Body of pancreas (tissue), 4 donors: ENCODE measurements around the gene BSND.

Experiments used
- POLR2A ChIP-seq, 3 donors: fragments of 450-650 bp; IDR thresholded peaks; one replicate each; pipeline ENCODE4 v1.6.1; 2016; ENCODE audit warnings: antibody characterized with exemption in 3 of 3, mild to moderate bottlenecking in 2 of 3
- TF ChIP-seq, protein P1 (sequence below), 7 experiments: fragments of 450-650 bp in 4 of 7; fragments of 200-600 bp in 3 of 7; sonication (generic) in 3 of 7; IDR thresholded peaks; one replicate each; pipeline ENCODE4 v1.5.1; 2016 to 2019; ENCODE audit warnings: antibody characterized with exemption in 7 of 7

DNA sequence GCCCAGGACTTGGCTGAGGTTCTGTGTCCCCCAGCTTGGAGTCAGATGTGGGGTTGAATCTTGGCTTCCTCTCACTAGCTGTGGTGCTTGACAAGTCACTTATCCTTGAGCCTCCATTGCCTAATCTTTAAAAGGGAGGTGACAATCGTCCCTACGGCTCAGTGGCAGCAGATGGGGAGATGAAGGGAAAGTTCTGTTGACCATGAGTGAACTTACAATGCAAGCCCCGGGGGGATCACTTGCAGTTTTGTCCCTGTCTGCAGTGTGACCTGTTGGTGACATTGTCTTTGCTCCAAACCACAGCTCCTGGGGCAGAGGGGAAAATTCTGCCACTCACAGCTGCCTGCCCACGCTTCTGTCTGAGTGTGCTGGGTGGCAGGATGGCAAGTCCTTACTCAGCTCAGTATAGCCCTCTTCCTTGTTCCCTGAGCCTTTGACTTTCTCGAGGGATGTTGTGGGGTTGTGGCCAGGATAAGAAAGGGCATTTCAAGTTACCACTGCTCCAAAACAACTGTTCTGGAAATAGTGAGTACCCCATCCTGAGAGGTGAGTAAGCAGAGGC is 42.3 kb downstream of the BSND start:
- TF ChIP-seq, protein P1, sequence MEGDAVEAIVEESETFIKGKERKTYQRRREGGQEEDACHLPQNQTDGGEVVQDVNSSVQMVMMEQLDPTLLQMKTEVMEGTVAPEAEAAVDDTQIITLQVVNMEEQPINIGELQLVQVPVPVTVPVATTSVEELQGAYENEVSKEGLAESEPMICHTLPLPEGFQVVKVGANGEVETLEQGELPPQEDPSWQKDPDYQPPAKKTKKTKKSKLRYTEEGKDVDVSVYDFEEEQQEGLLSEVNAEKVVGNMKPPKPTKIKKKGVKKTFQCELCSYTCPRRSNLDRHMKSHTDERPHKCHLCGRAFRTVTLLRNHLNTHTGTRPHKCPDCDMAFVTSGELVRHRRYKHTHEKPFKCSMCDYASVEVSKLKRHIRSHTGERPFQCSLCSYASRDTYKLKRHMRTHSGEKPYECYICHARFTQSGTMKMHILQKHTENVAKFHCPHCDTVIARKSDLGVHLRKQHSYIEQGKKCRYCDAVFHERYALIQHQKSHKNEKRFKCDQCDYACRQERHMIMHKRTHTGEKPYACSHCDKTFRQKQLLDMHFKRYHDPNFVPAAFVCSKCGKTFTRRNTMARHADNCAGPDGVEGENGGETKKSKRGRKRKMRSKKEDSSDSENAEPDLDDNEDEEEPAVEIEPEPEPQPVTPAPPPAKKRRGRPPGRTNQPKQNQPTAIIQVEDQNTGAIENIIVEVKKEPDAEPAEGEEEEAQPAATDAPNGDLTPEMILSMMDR (IDR thresholded peaks at IDR 0.05) = no peak
- TF ChIP-seq POLR2A (IDR thresholded peaks at IDR 0.05) = no peak
